Tibial nerve (tissue), 4 donors: Measurements from ENCODE around the gene C1orf52. TPM values are rescaled to one million over a fixed set of nuclear protein-coding genes. Genes with fewer than 3 reads are reported as not detected.

Source experiments
- DNase-seq, 2 donors: peaks; one replicate each; pipeline ENCODE4 v3.0.0-alpha.2; 2019; ENCODE audit warnings: low spot score in 2 of 2
- H3K27ac ChIP-seq, 4 donors: fragments of 200-600 bp; sonication (generic) in 3 of 4; one replicate each; pipeline ENCODE4 v1.5.1; 2017 to 2019; ENCODE audit warnings: mild to moderate bottlenecking in 1 of 4
- H3K27me3 ChIP-seq, 2 donors: fragments of 200-600 bp; sonication (generic) in 1 of 2; one replicate each; pipeline versions ENCODE4 v1.5.1 to v1.6.0; 2017 to 2019
- H3K36me3 ChIP-seq, 3 donors: fragments of 200-600 bp; sonication (generic); one replicate each; pipeline ENCODE4 v1.5.1; 2018 to 2019
- H3K4me1 ChIP-seq, 4 donors: fragments of 200-600 bp; sonication (generic) in 3 of 4; one replicate each; pipeline ENCODE4 v1.5.1; 2017 to 2019
- H3K4me3 ChIP-seq, 4 donors: fragments of 200-600 bp; sonication (generic) in 3 of 4; one replicate each; pipeline ENCODE4 v1.5.1; 2017 to 2019; ENCODE audit warnings: mild to moderate bottlenecking in 1 of 4, moderate library complexity in 1 of 4
- H3K9me3 ChIP-seq, 4 donors: fragments of 200-600 bp; sonication (generic) in 3 of 4; one replicate each; pipeline ENCODE4 v1.5.1; 2017 to 2019
- EP300 ChIP-seq, 2 donors: sonication (generic); formaldehyde crosslinking; IDR thresholded peaks; one replicate each; pipeline ENCODE4 v1.6.1; 2017; ENCODE audit warnings: antibody characterized with exemption in 2 of 2, mild to moderate bottlenecking in 1 of 2
- POLR2A ChIP-seq, 2 donors: fragments of 450-650 bp; IDR thresholded peaks; one replicate each; pipeline ENCODE4 v1.6.1; 2017; ENCODE audit warnings: antibody characterized with exemption in 2 of 2, mild to moderate bottlenecking in 2 of 2, moderate library complexity in 2 of 2
- WGBS, 2 donors: methylation state at CpG; one replicate each; pipeline ENCODE4 v1.1.5; 2018; 5-methylcytosine and 5-hydroxymethylcytosine counted together
- total RNA-seq, 4 donors: library from RNA; depleted of rRNA; stranded (reverse); fragments of >200 nt; gene quantifications; one replicate each; pipeline ENCODE4 v1.1.0, GENCODE V29; 2016
- TF ChIP-seq, protein P1 (sequence below), 5 experiments: fragments of 200-600 bp in 3 of 5; fragments of 450-650 bp in 2 of 5; sonication (generic) in 3 of 5; IDR thresholded peaks; one replicate each; pipeline ENCODE4 v1.5.1; 2016 to 2019; ENCODE audit warnings: antibody characterized with exemption in 5 of 5, mild to moderate bottlenecking in 3 of 5, moderate library complexity in 2 of 5

C1orf52 gene
- total RNA-seq, 4 donors from 2014 or later: 12.7 to 34.8 (median 24.5) TPM

DNA sequence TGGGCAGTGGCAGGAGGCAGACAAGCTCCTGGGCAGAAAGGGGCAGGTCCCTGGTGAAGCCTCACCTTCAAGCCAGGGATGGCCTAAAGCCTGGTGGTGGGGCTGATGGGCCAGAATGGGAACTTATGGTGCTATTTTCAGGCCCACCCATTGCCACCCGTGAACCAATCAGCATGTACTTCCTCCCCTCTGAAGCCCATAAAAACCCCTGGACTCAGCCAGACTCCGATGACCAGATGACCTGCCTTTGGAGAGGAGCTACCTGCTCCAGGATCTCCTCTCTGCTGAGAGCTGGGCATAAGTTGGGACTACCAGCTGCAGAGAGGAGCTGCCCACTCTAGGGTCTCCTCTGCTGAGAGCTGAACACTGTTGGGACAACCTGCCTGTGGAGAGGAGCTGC, 24.7 kb upstream of the C1orf52 start:
- DNase-seq: no peak
- H3K27me3 ChIP-seq: no peaks in the 10 kb centered on the region
- H3K4me1 ChIP-seq: peaks cover 0 to 3% (median 0%) of the 10 kb centered on the region in 4 donors
- H3K9me3 ChIP-seq: no peaks in the 10 kb centered on the region
- WGBS, 2 donors: 100% methylated on average over 2 of the region's 2 CpGs
- TF ChIP-seq EP300 (IDR thresholded peaks at IDR 0.05) (no peak), POLR2A (IDR thresholded peaks at IDR 0.05) (no peak)
- TF ChIP-seq, protein P1, sequence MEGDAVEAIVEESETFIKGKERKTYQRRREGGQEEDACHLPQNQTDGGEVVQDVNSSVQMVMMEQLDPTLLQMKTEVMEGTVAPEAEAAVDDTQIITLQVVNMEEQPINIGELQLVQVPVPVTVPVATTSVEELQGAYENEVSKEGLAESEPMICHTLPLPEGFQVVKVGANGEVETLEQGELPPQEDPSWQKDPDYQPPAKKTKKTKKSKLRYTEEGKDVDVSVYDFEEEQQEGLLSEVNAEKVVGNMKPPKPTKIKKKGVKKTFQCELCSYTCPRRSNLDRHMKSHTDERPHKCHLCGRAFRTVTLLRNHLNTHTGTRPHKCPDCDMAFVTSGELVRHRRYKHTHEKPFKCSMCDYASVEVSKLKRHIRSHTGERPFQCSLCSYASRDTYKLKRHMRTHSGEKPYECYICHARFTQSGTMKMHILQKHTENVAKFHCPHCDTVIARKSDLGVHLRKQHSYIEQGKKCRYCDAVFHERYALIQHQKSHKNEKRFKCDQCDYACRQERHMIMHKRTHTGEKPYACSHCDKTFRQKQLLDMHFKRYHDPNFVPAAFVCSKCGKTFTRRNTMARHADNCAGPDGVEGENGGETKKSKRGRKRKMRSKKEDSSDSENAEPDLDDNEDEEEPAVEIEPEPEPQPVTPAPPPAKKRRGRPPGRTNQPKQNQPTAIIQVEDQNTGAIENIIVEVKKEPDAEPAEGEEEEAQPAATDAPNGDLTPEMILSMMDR (IDR thresholded peaks at IDR 0.05): no peak
- no peak overlapping the region for H3K27ac ChIP-seq
- peaks cover 0 to 13% (median 0%) of the 10 kb centered on the region in 3 donors for H3K36me3 ChIP-seq
- H3K4me3 ChIP-seq: no peak overlapping the region

DNA sequence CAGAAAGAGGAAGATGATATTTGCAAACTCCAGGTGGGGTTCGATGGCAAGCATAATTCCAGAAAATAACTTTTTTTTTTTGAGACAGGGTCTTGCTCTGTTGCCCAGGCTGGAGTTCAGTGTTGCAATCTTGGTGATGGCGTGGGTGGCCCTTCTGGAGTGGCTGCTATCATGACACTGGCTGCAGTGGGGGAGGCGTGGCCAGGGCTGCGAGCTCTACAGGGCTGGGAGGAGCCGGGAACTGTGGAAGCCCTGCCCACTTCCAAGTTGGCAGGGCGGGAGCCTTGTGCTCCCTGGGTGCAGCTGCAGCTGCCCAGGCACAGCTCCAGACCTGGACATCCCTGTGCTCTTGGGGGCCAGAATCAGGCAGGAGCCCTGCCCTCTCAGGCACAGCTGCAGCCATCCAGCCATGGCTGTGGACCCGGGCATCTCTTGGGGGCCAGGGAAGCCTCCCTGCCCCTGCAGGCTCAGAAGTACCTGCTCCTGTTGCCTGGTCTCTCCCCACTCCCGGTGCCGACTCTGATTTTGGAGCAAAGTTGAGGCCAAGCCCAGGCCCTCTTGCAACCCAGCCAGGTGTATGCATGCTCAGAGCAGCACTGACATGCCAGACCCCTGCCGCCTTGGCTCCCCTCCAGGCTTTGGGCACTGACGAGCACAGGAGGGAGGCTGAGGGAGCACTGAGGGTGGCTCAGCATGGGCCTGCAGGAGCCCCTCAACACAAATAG, 24.2 kb upstream of the C1orf52 start:
- WGBS, 2 donors: 82 to 86% methylated on average over 7 to 10 of the region's 11 CpGs
- H3K9me3 ChIP-seq: no peaks in the 10 kb centered on the region
- no peak overlapping the region for H3K4me3 ChIP-seq
- no peak for TF ChIP-seq EP300 (IDR thresholded peaks at IDR 0.05)
- TF ChIP-seq POLR2A (IDR thresholded peaks at IDR 0.05): no peak
- TF ChIP-seq, protein P1 (IDR thresholded peaks at IDR 0.05): no peak
- no peak overlapping the region for H3K27ac ChIP-seq
- no peak for DNase-seq
- no peaks in the 10 kb centered on the region for H3K27me3 ChIP-seq
- peaks cover 0 to 5% (median 0%) of the 10 kb centered on the region in 4 donors for H3K4me1 ChIP-seq
- peaks cover 0 to 13% (median 0%) of the 10 kb centered on the region in 3 donors for H3K36me3 ChIP-seq

DNA sequence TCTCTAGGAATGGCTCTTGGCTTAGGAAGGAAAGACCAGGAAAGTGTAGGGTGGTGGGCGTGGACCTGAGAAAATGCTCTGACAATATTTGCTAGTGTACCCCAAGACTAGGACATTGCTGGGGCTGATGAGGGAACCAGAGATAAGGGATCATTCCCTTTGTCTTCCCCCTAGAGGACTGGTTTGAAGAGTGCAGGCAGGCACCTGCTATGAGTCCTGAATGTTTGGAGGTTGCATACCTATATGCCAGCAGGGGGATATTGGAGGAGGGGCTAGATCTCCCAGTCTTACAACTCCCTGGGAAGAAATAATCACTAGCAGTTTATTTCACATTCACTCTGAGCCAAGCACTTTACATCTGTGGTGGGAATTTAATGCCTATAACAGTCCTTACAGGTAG, 23.0 kb upstream of the C1orf52 start:
- DNase-seq: no peak
- Histone ChIP-seq H3K27ac (no peak overlapping the region), H3K27me3 (no peaks in the 10 kb centered on the region), H3K4me3 (no peak overlapping the region), H3K9me3 (no peaks in the 10 kb centered on the region), H3K36me3 (peaks cover 0 to 13% (median 0%) of the 10 kb centered on the region in 3 donors), H3K4me1 (peaks cover 0 to 5% (median 0%) of the 10 kb centered on the region in 4 donors)
- TF ChIP-seq POLR2A (IDR thresholded peaks at IDR 0.05) (no peak), EP300 (IDR thresholded peaks at IDR 0.05) (no peak)
- TF ChIP-seq, protein P1 (IDR thresholded peaks at IDR 0.05): no peak
- WGBS, 2 donors: 89 to 100% methylated on average over 1 of the region's 1 CpG

DNA sequence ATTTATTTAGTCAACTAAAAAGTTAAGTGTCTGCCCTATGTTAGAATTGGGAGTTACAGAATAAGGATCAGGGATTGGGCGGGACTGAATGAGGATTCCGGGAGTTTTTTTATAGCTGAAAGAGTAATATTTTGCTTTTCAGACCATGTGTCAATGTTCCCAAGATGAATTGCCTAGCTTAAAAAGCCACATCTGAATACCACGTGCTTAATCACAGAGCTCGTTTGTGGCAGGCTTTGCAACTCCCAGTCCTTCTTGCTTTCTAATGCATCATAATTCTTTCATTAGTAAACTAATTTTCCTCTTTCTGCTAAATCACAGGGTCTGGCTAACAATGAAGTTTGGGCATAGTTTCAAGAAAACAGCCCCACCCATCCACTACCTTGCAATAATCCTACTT, 21.2 kb upstream of the C1orf52 start:
- Histone ChIP-seq H3K27me3 (no peaks in the 10 kb centered on the region), H3K4me1 (peaks cover 0 to 9% (median 0%) of the 10 kb centered on the region in 4 donors), H3K36me3 (peaks cover 0 to 13% (median 0%) of the 10 kb centered on the region in 3 donors), H3K9me3 (no peaks in the 10 kb centered on the region), H3K4me3 (no peak overlapping the region), H3K27ac (no peak overlapping the region)
- WGBS, 2 donors: 48 to 54% methylated on average over 4 of the region's 4 CpGs
- TF ChIP-seq POLR2A (IDR thresholded peaks at IDR 0.05) (no peak), EP300 (IDR thresholded peaks at IDR 0.05) (no peak)
- TF ChIP-seq, protein P1 (IDR thresholded peaks at IDR 0.05): no peak
- no peak for DNase-seq

DNA sequence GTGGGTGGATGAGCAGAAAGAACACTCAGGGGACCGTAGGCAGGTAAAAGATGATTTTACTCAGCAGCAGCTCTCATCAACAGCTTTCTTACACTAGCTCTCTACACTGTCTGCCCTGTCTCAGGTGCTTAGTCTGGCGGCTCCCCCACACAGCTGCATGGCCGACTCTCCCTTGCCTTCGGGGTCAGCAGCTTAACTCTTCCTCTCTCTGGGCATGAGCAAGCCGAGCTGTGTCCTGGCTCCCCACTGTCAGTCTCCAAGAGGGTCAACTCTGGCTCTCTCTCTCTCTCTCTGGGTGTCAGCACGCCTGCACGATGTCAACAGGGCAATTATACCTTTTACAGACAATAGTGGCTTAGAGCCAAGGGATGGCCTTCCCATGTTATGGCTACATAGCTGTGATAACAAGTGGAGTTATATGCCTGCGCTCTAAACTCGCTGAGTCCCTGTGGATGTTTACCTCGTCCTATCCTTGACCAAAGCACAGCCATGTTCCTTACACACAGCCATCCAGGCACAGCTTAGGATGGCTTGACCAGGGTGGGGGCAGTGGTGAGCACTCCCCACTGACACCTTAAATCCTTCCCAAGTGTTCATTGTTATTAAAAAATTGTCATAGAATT, 20.1 kb upstream of the C1orf52 start:
- 71 to 77% methylated on average over 10 of the region's 10 CpGs for WGBS, 2 donors
- DNase-seq: no peak
- H3K27ac ChIP-seq: peak overlapping the region in 3 of 4 donors; percentile 23 to 98 (median 80)
- H3K4me3 ChIP-seq: no peak overlapping the region
- TF ChIP-seq EP300 (IDR thresholded peaks at IDR 0.05) (no peak), POLR2A (IDR thresholded peaks at IDR 0.05) (no peak)
- TF ChIP-seq, protein P1 (IDR thresholded peaks at IDR 0.05): no peak
- peaks cover 0 to 7% (median 0%) of the 10 kb centered on the region in 3 donors for H3K36me3 ChIP-seq
- peaks cover 0 to 20% (median 7%) of the 10 kb centered on the region in 4 donors for H3K4me1 ChIP-seq
- no peaks in the 10 kb centered on the region for H3K27me3 ChIP-seq
- H3K9me3 ChIP-seq: no peaks in the 10 kb centered on the region
